BJ (cell line): ENCODE measurements around the gene ADM. TPM values are rescaled to one million over a fixed set of nuclear protein-coding genes. Genes with fewer than 3 reads are reported as not detected.

Experiments used
- CTCF ChIA-PET: fragments of 350-600 bp; formaldehyde crosslinking; extraction: SDS; loops from one replicate; lab custom pipeline; 2021; ENCODE audit warnings: antibody characterized with exemption, inconsistent platforms; lab: Yijun Ruan, JAX
- POLR2A ChIA-PET: fragments of 300-600 bp; sonication (Branson Sonifier 250); formaldehyde crosslinking; extraction: SDS; loops from one replicate; lab custom pipeline; 2021; ENCODE audit warnings: antibody characterized with exemption; lab: Charles Lee
- DNase-seq: peaks from one replicate; pipeline ENCODE4 v3.0.0-alpha.2; 2011; ENCODE audit warnings: low read depth
- H3K27me3 ChIP-seq: 2 replicates; pipeline ENCODE4 v1.6.0; 2011; ENCODE audit warnings: low read length; ENCODE audit not compliant: control insufficient read depth, insufficient read depth
- H3K36me3 ChIP-seq: 2 replicates; pipeline ENCODE4 v1.5.1; 2011; ENCODE audit warnings: low read length; ENCODE audit not compliant: control insufficient read depth, insufficient read depth
- H3K4me3 ChIP-seq: 2 replicates; pipeline ENCODE4 v1.5.1; 2011; ENCODE audit warnings: low read depth, mild to moderate bottlenecking, control low read depth, low read length
- CTCF ChIP-seq: IDR thresholded peaks from 2 replicates; pipeline ENCODE4 v1.5.1; 2011; ENCODE audit warnings: low read depth, mild to moderate bottlenecking, control low read depth, inconsistent platforms, low read length, moderate library complexity; ENCODE audit not compliant: insufficient read depth
- polyA plus RNA-seq: library from polyadenylated mRNA; depleted of rRNA; stranded (reverse); fragments of >200 nt; gene quantifications from 2 replicates; pipeline ENCODE4 v1.2.3, GENCODE V29; 2011

The ADM gene
- polyA plus RNA-seq, 1 experiment = 569 TPM

- ChIA-PET CTCF (interaction anchor here (1.2 to 4.6 kb wide), 4 partner anchors 26 to 579 kb away, joined by 3 to 48 read pairs (median 5); no protein-coding TSS in a partner anchor), POLR2A (no interaction called here)
- no peak for TF ChIP-seq CTCF
- Histone ChIP-seq H3K27me3 (no peaks in the 10 kb centered on the region), H3K36me3 (no peaks in the 10 kb centered on the region), H3K4me3 (no peak overlapping the region)
- DNase-seq = no peak
Measured at GRCh38 chr11:10327254-10327653, 22.4 kb downstream of the ADM start.

GRCh38 chr11:10328314-10329098, 23.6 kb downstream of the ADM start:
- ChIA-PET POLR2A (interaction anchor here (0.7 to 0.9 kb wide), 3 partner anchors 38 to 51 kb away, joined by 4 to 5 read pairs (median 4); no protein-coding TSS in a partner anchor), CTCF (interaction anchor here (0.5 to 2.9 kb wide), 6 partner anchors 18 to 408 kb away, joined by 3 to 16 read pairs (median 3); partner anchors contain the start of gene ADM)
- no peaks in the 10 kb centered on the region for H3K27me3 ChIP-seq
- TF ChIP-seq CTCF = no peak
- H3K36me3 ChIP-seq = no peaks in the 10 kb centered on the region
- no peak overlapping the region for H3K4me3 ChIP-seq
- DNase-seq = peak; percentile 69

GRCh38 chr11:10329356-10329755, 24.5 kb downstream of the ADM start:
- TF ChIP-seq CTCF = no peak
- Histone ChIP-seq H3K27me3 (no peaks in the 10 kb centered on the region), H3K4me3 (no peak overlapping the region), H3K36me3 (no peaks in the 10 kb centered on the region)
- ChIA-PET POLR2A (interaction anchor here (0.6 to 0.7 kb wide), 2 partner anchors 27 to 37 kb away, joined by 3 to 5 read pairs; no protein-coding TSS in a partner anchor), CTCF (interaction anchor here (0.5 to 2.9 kb wide), 5 partner anchors 22 to 666 kb away, joined by 3 to 16 read pairs (median 3); partner anchors contain the start of gene ADM)
- no peak for DNase-seq

GRCh38 chr11:10329935-10330334, 25.1 kb downstream of the ADM start:
- POLR2A ChIA-PET = interaction anchor here (0.6 kb wide), 1 partner anchor 26 kb away, joined by 3 read pairs; no protein-coding TSS in a partner anchor
- H3K4me3 ChIP-seq = no peak overlapping the region

More at GRCh38 chr11:10329935-10330334, 25.1 kb downstream of the ADM start:
- H3K36me3 ChIP-seq = no peaks in the 10 kb centered on the region
- no peak for TF ChIP-seq CTCF
- CTCF ChIA-PET = interaction anchor here (2.9 kb wide), 1 partner anchor 37 kb away, joined by 16 read pairs; no protein-coding TSS in a partner anchor
- H3K27me3 ChIP-seq = no peaks in the 10 kb centered on the region
- DNase-seq = peak; percentile 92
